Prostate gland (tissue), 2 donors: ENCODE measurements around the gene FEN1. TPM values are rescaled to one million over a fixed set of nuclear protein-coding genes. Genes with fewer than 3 reads are reported as not detected.

ENCODE experiments used
- DNase-seq: peaks from one replicate; pipeline ENCODE4 v3.0.0-alpha.2; 2019; ENCODE audit warnings: low spot score
- H3K27ac ChIP-seq, 2 donors: fragments of 200-600 bp; sonication (generic); 2 replicates each; pipeline ENCODE4 v1.5.1; 2017 to 2019
- H3K27me3 ChIP-seq: fragments of 200-600 bp; sonication (generic); replicated peaks from 2 replicates; pipeline ENCODE4 v1.5.1; 2019; ENCODE audit not compliant: insufficient read depth
- H3K36me3 ChIP-seq, 2 donors: fragments of 200-600 bp; sonication (generic); 1 replicate in 1 of 2; 2 replicates in 1 of 2; pipeline versions ENCODE4 v1.5.1 to v1.8.1; 2017 to 2019
- H3K4me1 ChIP-seq: fragments of 200-600 bp; sonication (generic); replicated peaks from 2 replicates; pipeline ENCODE4 v1.5.1; 2019
- H3K4me3 ChIP-seq, 2 donors: fragments of 200-600 bp; sonication (generic); 2 replicates each; pipeline ENCODE4 v1.5.1; 2017 to 2019
- H3K9me3 ChIP-seq: fragments of 200-600 bp; sonication (generic); 2 replicates; pipeline ENCODE4 v1.5.1; 2017
- CTCF ChIP-seq, 4 experiments: fragments of 200-600 bp in 2 of 4; fragments of 450-650 bp in 2 of 4; sonication (generic) in 2 of 4; IDR thresholded peaks; 1 replicate in 3 of 4; 2 replicates in 1 of 4; pipeline ENCODE4 v1.5.1; 2016 to 2019; ENCODE audit warnings: antibody characterized with exemption in 4 of 4, mild to moderate bottlenecking in 2 of 4, moderate library complexity in 2 of 4
- POLR2A ChIP-seq: fragments of 450-650 bp; IDR thresholded peaks from one replicate; pipeline ENCODE4 v1.6.1; 2016; ENCODE audit warnings: antibody characterized with exemption, mild to moderate bottlenecking
- POLR2AphosphoS5 ChIP-seq: sonication (generic); formaldehyde crosslinking; IDR thresholded peaks from one replicate; pipeline ENCODE4 v1.6.1; 2017; ENCODE audit warnings: antibody characterized with exemption
- WGBS: methylation state at CpG from one replicate; pipeline ENCODE4 v1.1.5; 2018; 5-methylcytosine and 5-hydroxymethylcytosine counted together
- intact Hi-C: fragments of 100-400 bp; cut with DNase I; formaldehyde crosslinking; loops from one replicate; pipeline ENCODE4 v1.14.2; 2022
- total RNA-seq, 2 donors: library from RNA; depleted of rRNA; stranded (reverse); fragments of >200 nt; gene quantifications; one replicate each; pipeline ENCODE4 v1.1.0, GENCODE V29; 2016

The FEN1 gene
- total RNA-seq, 2 donors from 2014 or later = 12.8 to 18.4 TPM

DNA sequence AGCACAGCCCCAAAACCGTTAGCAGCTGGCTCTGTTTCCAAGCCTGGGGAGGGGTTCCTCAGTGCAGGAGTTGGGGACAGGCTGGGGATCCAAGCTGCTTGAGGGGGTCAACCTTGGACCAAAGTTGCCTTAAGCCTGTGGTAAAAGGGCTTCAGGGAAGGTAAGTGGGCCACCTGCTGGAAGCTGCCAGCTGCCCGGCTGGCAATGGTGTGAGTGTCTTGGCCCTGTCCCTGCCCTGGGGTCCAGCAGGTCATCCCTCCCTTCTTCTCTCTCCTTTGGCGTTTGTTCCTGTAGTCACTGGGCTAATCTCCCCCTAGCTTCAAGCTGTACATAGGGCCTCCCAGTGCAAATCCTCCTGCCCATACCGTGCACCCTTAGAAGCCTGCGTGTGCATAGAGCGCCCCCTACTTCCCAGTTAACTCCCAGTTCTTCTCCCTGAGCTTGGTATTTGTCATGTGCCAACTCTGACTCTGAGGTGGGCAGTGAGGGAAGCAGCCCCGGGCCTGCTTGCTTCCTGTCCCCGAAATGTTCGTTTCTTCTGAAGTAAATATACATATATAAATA lies 4.7 kb upstream of the FEN1 start:
- WGBS = 44% methylated on average over 9 of the region's 9 CpGs
- DNase-seq = no peak
- Histone ChIP-seq H3K27me3 (no peaks in the 10 kb centered on the region), H3K27ac (no peak overlapping the region), H3K36me3 (peaks cover 5 to 21% of the 10 kb centered on the region in 2 donors), H3K9me3 (no peaks in the 10 kb centered on the region), H3K4me1 (peaks cover 9% of the 10 kb centered on the region), H3K4me3 (no peak overlapping the region)
- TF ChIP-seq CTCF (IDR thresholded peaks at IDR 0.05) (peak in 1 of 4 experiments; percentile 32), POLR2AphosphoS5 (no peak)
- intact Hi-C loops = no loop called here

- no peak for TF ChIP-seq CTCF (IDR thresholded peaks at IDR 0.05)
- TF ChIP-seq POLR2AphosphoS5 = no peak
- TF ChIP-seq POLR2A = no peak
- WGBS = 2% methylated on average over 14 of the region's 14 CpGs
- Histone ChIP-seq H3K27me3 (no peaks in the 10 kb centered on the region), H3K4me3 (peak overlapping the region; percentile 63 to 77), H3K9me3 (no peaks in the 10 kb centered on the region), H3K27ac (peak overlapping the region; percentile 88 to 92), H3K36me3 (peaks cover 5 to 11% of the 10 kb centered on the region in 2 donors), H3K4me1 (peaks cover 16% of the 10 kb centered on the region)
- intact Hi-C loops = no loop called here
- DNase-seq = peak; percentile 33
Observed at GRCh38 chr11:61791737-61792309, 888 bp upstream of the FEN1 start.

DNA sequence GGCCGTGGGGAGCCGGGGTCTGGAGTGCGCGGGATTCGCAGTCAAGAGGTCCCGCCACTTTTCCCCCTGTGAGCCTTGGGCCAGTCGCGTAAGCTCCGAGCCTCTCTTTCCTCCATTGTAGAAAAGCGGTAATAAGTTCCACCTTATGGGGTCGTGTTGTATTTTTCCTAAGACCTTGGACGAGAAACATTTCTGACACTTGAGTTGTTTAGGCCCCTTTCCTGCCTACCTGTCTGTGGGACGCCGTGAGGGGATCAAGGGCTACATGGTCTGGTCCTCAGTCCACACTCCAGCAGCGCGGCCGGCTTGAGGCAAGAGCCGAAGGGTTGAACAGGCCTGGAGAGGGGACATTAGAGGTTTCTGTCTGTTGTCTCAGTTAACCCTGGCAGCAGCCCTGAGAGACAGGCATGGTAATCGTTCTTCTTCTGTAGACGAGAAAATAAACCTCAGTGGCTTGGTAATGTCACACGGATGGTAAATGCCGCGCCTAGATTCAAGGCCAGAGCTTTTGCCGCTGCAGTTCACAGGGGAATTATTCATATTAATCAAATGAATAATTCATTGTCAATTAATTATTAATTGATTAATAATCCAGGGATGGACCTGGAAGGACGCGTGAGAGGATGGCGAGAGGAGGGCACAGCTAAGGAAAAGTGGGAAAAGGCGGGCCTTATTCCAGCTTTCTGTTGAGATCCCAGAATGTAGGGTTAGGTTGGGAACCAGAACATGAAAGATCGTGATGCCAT lies 545 bp downstream of the FEN1 start:
- WGBS = 2% methylated on average over 29 of the region's 29 CpGs
- H3K4me1 ChIP-seq = peaks cover 16% of the 10 kb centered on the region
- H3K27ac ChIP-seq = peak overlapping the region; percentile 88 to 92
- no peaks in the 10 kb centered on the region for H3K27me3 ChIP-seq
- H3K9me3 ChIP-seq = no peaks in the 10 kb centered on the region
- H3K4me3 ChIP-seq = peak overlapping the region; percentile 63 to 77
- intact Hi-C loops = no loop called here
- no peak for TF ChIP-seq CTCF (IDR thresholded peaks at IDR 0.05)
- no peak for TF ChIP-seq POLR2A
- no peak for TF ChIP-seq POLR2AphosphoS5
- peaks cover under 1 to 5% of the 10 kb centered on the region in 2 donors for H3K36me3 ChIP-seq
- no peak for DNase-seq

DNA sequence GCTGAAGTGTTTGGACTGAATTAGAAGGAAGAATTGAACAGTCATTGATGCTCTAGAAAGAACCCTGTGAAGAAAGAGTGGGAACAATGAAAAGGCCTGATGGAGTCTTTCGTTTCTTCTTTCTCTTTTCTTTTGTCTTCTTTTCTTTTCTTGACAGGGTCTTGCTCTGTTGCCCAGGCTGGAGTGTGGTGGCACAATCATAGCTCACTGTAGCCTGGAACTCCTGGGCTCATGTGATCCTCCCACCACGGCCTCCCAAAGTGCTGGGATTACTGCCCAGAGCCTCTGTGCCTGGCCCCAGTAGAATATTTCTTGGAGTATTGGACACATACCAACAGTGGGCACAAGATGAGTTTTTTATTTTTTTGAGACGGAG lies 1.1 kb downstream of the FEN1 start:
- H3K27me3 ChIP-seq = no peaks in the 10 kb centered on the region
- peaks cover 16% of the 10 kb centered on the region for H3K4me1 ChIP-seq
- intact Hi-C loops = no loop called here
- TF ChIP-seq CTCF (IDR thresholded peaks at IDR 0.05) = no peak
- TF ChIP-seq POLR2A = no peak
- 47% methylated on average over 3 of the region's 3 CpGs for WGBS
- no peak overlapping the region for H3K4me3 ChIP-seq
- H3K27ac ChIP-seq = no peak overlapping the region
- H3K36me3 ChIP-seq = peaks cover 0 to 5% of the 10 kb centered on the region in 2 donors
- no peaks in the 10 kb centered on the region for H3K9me3 ChIP-seq
- DNase-seq = no peak
